Stimulated activated CD8-positive, alpha-beta memory T cell treated with anti-CD3 and anti-CD28 coated beads, Interleukin-15, amount 100 ng/mL, for 4 hours (primary cell): Measurements from ENCODE around the gene GPR21.

Source experiments
- DNase-seq, 2 donors: peaks; one replicate each; pipeline ENCODE4 v3.0.0-alpha.2; 2020; ENCODE audit warnings: low read depth in 2 of 2

GPR21 gene

DNA sequence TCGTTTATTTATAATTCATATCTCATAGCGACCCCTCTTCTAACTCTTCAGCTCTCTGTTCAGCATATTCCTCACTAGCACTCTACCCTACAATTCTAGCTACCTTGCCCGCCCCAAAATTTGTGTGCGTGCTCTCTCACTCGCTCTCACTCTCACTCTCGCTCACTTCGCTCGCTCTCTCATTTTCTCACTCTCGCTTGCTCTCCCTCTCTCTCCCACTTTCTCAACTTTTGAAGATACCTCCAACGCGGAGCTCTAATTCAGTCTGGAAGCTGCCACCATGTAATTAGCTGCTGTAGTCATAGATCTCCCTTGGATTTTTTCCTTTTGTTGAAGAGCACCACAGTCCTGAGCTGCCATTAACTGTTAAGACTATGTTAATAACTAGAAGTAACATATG, 30.4 kb downstream of the GPR21 start:
- DNase-seq, result no peak

DNA sequence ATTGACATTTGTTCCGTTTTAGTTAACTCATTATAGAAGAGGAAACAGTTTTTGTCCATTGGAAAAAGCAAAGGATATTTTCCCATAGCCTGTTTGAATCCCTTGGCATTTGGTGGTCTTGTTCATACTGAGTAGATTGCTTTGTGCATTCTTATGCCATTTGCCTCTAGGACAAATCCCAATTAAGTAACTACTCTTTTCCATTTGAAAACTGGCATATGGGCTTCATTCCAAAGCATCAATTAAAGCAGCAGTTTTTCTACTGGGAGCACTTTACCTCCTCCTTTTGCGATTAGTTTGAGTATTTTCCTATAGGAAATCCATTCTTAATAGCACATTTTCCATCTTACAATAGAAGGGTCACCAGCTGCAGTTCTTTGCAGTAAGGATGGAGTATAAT, 31.2 kb downstream of the GPR21 start:
- DNase-seq, result no peak

DNA sequence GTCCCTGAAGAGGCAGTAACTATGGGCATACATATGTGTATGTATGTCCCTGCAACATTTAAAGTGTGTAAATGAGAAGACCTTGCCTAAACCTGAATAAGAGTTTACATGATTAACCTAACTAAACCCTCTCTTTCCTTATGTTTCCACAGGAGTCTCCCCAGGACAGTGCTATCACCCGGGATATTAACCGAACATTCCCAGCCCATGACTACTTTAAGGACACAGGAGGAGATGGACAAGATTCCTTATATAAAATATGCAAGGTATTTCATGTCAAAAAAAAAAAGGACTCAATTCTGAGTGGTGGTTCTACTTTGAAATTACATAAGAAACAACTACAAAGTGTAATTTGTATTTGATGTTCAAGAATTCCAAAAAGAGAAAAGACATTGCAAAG, 31.7 kb downstream of the GPR21 start:
- DNase-seq, result no peak

DNA sequence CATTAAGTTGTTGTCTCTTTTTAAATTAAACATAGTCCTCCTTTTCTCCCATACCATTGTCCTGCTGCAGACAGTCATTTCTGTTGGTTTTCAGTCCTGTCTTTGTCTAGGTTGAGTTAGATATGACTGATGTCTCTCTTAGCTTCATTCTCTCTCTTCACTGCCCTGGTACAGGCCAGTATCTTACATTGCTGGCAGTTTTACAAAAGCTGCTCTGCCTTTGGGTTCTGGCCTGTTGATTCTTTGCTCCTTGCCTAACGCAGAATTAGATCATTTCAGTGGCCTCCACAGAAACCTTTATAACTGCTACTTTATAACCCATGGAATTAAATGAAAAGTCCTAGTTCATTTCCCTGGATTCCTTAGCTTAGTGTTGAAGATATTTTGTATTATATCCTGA, 33.7 kb downstream of the GPR21 start:
- DNase-seq, result no peak

DNA sequence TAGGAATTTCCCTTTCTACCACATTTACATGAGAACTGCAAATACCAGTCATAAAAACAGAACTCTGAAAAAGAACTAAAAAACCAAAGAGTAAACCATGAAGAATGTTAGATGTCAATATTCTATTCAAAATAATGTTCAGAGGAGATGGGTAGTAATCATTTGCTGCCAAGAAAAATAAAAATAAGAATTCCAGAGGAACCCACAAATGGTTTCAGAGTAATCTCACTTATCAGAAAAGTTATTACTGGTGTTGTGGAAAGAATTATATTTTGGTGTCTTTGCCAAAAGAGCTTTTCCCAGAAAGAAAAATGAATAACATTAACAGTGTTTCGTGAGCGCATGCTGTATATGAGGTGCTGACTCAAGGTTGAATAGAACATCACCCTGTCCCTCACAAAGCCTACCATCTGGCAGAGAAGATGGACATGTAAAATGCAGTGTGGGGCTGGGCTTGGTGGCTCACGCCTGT, 35.6 kb downstream of the GPR21 start:
- no peak for DNase-seq

DNA sequence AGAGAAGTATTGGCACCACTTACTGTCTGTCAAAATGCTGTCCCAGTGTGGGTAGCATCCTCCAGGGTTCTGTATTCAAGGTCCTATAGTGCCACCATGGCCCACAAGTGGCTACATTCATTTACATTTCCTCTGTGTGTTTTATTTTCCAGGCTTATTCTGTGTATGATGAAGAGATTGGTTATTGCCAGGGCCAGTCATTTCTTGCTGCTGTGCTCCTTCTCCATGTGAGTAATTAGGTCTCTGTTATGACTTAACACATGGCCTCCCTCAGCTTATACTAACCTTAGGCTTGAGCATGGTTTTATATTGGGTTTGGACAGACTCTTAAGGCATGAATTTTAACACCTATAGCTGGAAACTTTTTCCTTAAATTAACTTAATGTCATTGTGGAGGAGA, 36.7 kb downstream of the GPR21 start:
- no peak for DNase-seq

DNA sequence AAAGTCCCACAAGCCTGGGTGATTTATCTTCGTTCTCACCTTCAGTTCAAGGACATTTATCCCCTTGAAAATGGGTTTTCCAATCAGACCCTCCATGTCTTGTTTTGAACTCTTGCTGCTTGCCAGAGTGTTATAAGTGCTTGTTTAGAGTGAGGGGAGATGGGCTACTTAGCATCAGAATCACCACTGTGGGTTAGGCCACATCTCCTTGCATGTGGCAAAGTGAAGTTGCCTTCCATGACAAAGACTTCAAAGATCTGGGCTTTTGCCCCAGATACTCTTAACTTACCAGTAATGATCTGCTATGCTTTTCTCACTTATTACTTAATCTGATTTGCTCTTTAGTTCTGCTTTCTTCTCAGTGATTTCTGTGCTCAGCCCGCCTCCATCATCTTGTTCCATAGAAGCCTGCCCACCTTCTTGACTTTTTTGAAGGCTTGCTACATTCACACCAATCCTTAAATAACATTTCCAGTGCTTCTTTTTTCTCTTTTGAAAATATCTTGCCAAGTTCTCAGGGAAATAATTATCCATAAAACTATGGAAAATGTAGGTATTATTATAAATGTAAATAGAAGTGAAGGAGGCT, 39.0 kb downstream of the GPR21 start:
- DNase-seq, result no peak

DNA sequence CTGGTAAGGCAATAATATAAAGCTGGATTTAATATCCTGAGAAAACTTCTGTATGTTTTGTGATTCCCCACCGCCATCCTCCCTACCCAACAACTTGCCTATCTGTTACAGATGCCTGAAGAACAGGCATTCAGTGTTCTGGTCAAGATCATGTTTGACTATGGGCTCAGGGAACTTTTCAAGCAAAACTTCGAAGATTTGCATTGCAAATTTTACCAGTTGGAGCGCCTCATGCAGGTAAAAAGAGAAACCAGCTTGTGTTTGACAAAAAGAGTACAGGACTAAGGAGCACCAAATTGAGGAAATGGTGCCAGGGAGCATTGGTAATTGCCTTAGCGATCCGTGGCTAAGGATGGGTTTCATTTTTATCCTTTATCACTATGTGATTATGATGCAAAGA, 40.0 kb downstream of the GPR21 start:
- DNase-seq, result no peak

DNA sequence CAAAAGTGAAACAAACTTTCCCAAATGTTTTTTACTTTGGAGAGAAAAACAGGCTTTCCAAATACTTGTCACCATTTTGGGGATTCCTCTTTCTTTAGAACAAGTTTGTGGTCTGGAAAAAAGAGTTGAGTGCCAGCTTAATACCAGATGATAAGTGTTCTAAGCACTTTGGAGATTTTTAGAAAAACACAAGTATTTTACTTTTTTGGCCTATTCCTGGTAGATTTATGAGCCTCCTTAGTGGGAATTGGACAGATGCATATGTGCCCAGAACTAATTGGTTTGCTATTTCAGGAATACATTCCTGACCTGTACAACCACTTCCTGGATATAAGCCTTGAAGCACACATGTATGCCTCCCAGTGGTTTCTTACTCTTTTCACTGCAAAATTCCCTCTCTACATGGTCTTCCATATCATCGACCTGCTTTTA, 40.5 kb downstream of the GPR21 start:
- DNase-seq, result no peak

DNA sequence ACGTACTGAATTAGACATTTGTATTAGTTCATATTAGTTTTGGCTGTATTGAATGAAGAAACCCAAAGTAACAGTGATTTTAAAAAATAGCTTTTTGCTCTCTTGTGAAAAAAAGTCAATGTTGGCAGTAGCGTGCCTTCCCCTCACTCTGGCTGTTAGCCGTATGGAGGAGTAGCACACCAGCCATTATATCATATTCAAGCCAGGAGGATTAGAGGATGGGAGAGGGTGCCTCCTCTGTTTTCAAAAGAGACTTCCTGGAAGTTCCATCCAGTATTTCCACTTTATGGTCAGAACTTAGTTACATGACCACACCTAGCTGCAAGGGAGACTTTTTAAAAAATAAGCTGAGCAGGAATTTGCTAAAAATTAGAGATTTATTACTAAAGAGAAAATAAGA, 41.2 kb downstream of the GPR21 start:
- DNase-seq, result no peak

DNA sequence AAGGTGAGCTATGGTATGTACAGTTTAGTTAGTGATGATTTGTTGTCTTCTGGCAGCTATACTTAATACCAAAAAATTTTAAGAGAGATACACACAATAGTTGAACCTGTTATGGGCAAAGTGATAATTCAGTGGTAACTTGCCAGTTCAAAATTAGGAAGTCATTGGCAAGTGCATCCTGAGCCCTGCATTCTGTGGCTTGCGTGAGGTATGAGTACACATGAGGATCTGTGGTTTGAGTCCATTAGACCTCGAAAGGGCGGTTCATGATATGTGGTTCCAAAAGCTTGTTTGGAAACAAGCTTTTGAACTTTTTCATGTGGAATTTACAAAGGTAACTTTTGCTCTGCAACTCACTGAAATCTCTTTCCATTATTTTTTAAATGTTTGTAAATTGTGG, 47.0 kb downstream of the GPR21 start:
- no peak for DNase-seq

DNA sequence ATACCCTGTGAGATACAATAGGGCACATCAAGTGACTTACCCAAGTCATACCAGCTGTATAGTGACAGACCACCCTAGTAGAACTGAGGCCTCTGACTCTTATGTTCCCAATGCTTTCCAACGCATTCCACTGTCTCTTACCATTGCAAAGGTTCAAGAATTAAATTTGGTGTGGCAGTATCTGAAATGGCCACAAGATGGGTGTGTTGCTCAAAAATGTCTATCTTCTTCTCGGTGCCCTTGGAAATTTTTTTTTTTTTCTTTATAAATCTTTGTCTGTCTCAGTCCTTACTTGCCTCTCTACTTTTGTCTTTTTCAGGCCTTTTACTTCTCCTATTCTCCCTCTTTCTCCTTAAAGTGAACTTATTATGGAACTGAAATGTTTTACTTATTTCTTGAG, 48.4 kb downstream of the GPR21 start:
- no peak for DNase-seq

DNA sequence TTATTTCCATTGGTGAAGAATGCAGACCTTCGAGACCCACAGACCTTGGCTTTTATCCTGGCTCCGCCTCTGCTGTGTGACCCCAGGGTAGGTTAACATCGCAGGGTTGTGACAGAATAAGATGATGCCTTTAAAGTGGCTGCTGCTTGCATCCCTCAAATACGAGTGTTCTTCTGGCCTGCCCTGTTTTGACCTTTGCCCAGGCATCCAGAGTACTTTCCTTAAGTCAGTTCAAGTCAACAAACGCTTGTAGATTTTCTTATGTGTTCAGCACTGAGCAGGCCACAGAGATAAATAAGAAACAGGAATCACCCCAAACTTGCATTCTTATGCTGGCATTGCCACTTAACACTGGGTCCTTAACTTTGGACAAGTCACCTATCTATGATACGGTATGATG, 50.2 kb downstream of the GPR21 start:
- no peak for DNase-seq

DNA sequence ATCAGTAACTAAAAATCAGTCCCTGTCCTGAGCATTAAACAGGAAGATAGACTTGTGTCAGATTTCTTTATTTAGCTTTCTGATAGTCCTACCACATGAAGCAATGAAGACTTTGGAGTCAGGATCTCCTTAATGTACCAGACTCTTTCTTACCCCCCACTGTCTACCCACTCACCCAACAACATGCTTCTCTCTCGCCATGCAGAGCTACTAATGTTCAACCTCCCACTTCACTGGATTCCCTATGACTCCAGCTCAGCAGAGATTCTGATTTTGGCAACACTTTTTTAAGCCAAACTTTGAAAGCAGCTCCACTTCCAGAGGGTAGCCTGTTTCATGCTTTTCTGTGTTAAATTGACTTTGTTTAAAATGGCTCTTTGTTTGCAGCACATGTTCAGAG, 50.8 kb downstream of the GPR21 start:
- no peak for DNase-seq
